Fibroblast of mammary gland (primary cell): ENCODE measurements around the gene AIG1.

ENCODE experiments used
- DNase-seq: peaks from one replicate; pipeline ENCODE4 v3.0.0-alpha.2; 2010; ENCODE audit warnings: low read depth
- H3K4me3 ChIP-seq: 2 replicates; pipeline ENCODE4 v1.5.1; 2011; ENCODE audit warnings: low read depth, mild to moderate bottlenecking, low read length, moderate library complexity; ENCODE audit not compliant: control insufficient read depth
- TF ChIP-seq, protein P1 (sequence below): conservative IDR thresholded peaks from 2 replicates; pipeline ENCODE4 v1.5.1; 2011; ENCODE audit warnings: low read depth, low read length, inconsistent platforms; ENCODE audit not compliant: control insufficient read depth, insufficient read depth

Gene AIG1

DNA sequence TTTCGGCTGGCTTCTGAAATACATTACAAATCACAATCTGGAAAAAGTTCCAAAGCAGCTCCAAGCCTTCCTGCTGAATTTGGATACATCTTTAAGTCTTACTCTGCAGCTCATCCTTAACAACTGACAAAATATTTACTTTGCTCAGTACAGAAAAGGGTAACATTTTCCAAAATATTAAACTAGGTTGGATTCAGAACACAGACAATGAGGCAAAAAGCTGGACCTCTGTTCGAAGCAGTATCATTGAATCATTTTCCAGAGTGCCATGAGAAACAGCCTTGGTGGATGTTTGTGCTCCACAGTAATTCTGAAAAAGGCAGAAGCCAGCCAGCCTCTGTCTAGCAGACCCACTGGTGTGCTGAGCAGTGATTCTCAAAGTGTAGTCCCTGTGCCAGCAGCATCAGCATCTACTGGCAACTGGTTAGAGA lies 162.1 kb downstream of the AIG1 start:
- DNase-seq, result no peak
- TF ChIP-seq, protein P1, sequence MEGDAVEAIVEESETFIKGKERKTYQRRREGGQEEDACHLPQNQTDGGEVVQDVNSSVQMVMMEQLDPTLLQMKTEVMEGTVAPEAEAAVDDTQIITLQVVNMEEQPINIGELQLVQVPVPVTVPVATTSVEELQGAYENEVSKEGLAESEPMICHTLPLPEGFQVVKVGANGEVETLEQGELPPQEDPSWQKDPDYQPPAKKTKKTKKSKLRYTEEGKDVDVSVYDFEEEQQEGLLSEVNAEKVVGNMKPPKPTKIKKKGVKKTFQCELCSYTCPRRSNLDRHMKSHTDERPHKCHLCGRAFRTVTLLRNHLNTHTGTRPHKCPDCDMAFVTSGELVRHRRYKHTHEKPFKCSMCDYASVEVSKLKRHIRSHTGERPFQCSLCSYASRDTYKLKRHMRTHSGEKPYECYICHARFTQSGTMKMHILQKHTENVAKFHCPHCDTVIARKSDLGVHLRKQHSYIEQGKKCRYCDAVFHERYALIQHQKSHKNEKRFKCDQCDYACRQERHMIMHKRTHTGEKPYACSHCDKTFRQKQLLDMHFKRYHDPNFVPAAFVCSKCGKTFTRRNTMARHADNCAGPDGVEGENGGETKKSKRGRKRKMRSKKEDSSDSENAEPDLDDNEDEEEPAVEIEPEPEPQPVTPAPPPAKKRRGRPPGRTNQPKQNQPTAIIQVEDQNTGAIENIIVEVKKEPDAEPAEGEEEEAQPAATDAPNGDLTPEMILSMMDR, result no peak
- H3K4me3 ChIP-seq, result no peak overlapping the region

- no peak overlapping the region for H3K4me3 ChIP-seq
- DNase-seq, result peak; percentile 63
- TF ChIP-seq, protein P1, result no peak
These were observed 163.2 kb downstream of the AIG1 start for GRCh38 chr6:143223895-143224294.

DNA sequence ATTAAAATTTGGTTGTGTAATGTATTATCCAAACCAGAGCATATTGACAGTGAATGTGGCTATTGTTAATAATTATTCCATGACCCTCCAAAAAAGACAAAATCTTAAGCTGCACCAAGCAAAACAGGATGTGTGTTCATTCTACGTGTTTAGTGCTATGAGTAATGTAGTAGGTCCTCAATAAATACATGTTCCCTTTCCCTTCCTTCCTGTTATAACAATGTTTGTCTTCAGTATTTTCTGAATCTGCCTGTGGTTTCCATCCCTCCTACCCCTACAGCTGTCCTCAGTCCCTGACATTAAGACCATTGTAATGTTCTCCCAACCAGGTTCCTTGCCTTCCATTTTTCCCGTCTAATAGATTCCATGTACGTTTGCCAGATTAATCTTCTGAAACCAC lies 163.8 kb downstream of the AIG1 start:
- H3K4me3 ChIP-seq, result no peak overlapping the region
- DNase-seq, result peak; percentile 31
- TF ChIP-seq, protein P1, result no peak

DNA sequence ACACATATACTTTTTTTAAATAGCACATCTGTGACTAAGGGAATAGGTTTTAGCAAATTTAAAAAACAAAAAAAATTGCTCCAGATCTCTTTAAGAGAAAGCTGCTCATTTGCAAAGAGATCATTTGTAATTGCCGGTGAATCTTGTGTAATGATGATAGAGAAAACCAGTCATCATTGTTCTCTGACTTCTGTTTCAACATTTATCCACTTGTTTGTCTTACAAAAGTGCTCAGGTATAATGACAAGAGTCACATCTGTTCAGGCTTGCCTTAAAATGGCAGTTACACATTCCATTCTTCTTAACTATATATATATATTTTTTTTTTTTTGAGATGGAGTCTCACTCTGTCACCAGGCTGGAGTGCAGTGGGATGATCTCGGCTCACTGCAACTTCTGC lies 165.2 kb downstream of the AIG1 start:
- TF ChIP-seq, protein P1, result no peak
- DNase-seq, result no peak
- no peak overlapping the region for H3K4me3 ChIP-seq

GRCh38 chr6:143227675-143228074 lies 167.0 kb downstream of the AIG1 start:
- no peak overlapping the region for H3K4me3 ChIP-seq
- no peak for DNase-seq
- TF ChIP-seq, protein P1, result no peak

- no peak for DNase-seq
- H3K4me3 ChIP-seq, result no peak overlapping the region
- TF ChIP-seq, protein P1, result no peak
These were observed 168.7 kb downstream of the AIG1 start for GRCh38 chr6:143229400-143229799.

DNA sequence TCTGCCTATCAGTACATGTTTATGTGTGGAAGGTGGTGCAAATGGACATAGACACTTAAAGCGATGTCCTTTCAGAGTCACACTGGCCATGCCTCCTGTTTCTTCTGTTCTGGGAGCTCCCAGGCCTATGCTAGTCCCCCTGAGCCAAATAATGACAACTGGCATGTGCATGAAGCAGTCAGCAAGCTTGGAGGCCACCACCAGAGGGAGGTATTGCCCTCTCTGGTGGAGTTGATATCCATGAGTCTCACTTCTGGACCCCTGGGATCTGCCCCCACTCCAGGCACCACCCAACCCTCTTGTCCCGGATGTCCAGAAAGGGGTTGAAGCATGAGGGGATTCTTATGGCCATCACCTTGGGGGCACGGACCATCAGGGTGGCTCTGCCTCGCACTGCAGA lies 172.2 kb downstream of the AIG1 start:
- no peak overlapping the region for H3K4me3 ChIP-seq
- peak; percentile 54 for DNase-seq
- TF ChIP-seq, protein P1, result peak; percentile 68
